ENCODE measurements around the gene DOCK4. TPM values are rescaled to one million over a fixed set of nuclear protein-coding genes. Genes with fewer than 3 reads are reported as not detected.

Gene DOCK4
- total RNA-seq, 1 experiment from 2014 or later, result 4.9 TPM

- H3T11ph ChIP-seq (ENCODE audit: low read length), result no peak overlapping the region
- H4K5ac ChIP-seq (ENCODE audit: insufficient read length, low read depth, low read length), result no peak overlapping the region
- peaks cover 0 to 7% (median 0%) of the 10 kb centered on the region in 3 experiments; a peak in 4 of 7 replicates for H3K36me3 Mint-ChIP-seq (ENCODE audit: insufficient read depth in 1 of 3, low read depth in 3 of 3)
- H3K18ac ChIP-seq (ENCODE audit: insufficient read length, low read depth, low read length), result no peak overlapping the region
- no peak overlapping the region for H3K4me3 Mint-ChIP-seq
- H3K4ac ChIP-seq (ENCODE audit: low read depth, low read length), result no peak overlapping the region
- no peak overlapping the region for H3K14ac ChIP-seq (ENCODE audit: insufficient read depth, low read length)
- H3K79me1 ChIP-seq (ENCODE audit: insufficient read depth, low read depth, low read length, poor library complexity, severe bottlenecking), result no peaks in the 10 kb centered on the region
- no peaks in the 10 kb centered on the region for H3K9me3 ChIP-seq (ENCODE audit: control insufficient read depth, low read depth, low read length)
- H3K27ac ChIP-seq (ENCODE audit: insufficient read length, low read depth, low read length), result no peak overlapping the region
- H3K4me1 ChIP-seq (ENCODE audit: insufficient read depth, low read length), result no peaks in the 10 kb centered on the region
- no peak overlapping the region for H4K8ac ChIP-seq (replicated peaks; ENCODE audit: insufficient read length, low read depth, low read length)
- H3K4me1 Mint-ChIP-seq, result peaks cover 7 to 9% of the 10 kb centered on the region in 2 experiments
- H3K23me2 ChIP-seq (ENCODE audit: insufficient read length, low read depth, low read length, poor library complexity, severe bottlenecking), result no peaks in the 10 kb centered on the region
- no peak overlapping the region for H2BK20ac ChIP-seq (ENCODE audit: low read depth, low read length, poor library complexity, severe bottlenecking)
- no peak overlapping the region for H3K23ac ChIP-seq (ENCODE audit: insufficient read length, low read depth, low read length)
- H2BK5ac ChIP-seq (ENCODE audit: insufficient read length, low read length), result no peak overlapping the region
- H2BK12ac ChIP-seq (ENCODE audit: insufficient read length, low read depth, low read length), result no peak overlapping the region
- no peaks in the 10 kb centered on the region for H4K20me1 ChIP-seq (ENCODE audit: control insufficient read depth, insufficient read depth, insufficient read length)
- no peak overlapping the region for H4K91ac ChIP-seq (ENCODE audit: insufficient read length, low read depth, low read length)
- H3K9ac ChIP-seq (ENCODE audit: extremely low read depth, insufficient read length, low read length), result no peak overlapping the region
- WGBS (ENCODE audit: extremely low coverage, insufficient read length, low lambda C conversion rate), result no CpG with 5 or more reads among the region's 4 CpGs
- DNase-seq, result no peak
- TF ChIP-seq CTCF (conservative IDR thresholded peaks at IDR 0.05), result no peak
- H3K27ac Mint-ChIP-seq, result no peak overlapping the region
- H3K27me3 ChIP-seq (ENCODE audit: insufficient read depth, low read length), result no peaks in the 10 kb centered on the region
- no peak overlapping the region for H2BK15ac ChIP-seq (ENCODE audit: low read depth, low read length)
- H3K4me2 ChIP-seq (ENCODE audit: insufficient read depth, insufficient read length, low read length), result no peak overlapping the region
- H3K9me3 Mint-ChIP-seq, result peaks cover 11 to 19% of the 10 kb centered on the region in 2 experiments; a peak in 4 of 5 replicates
- no peak overlapping the region for H2AFZ ChIP-seq (ENCODE audit: low read length)
- H3K56ac ChIP-seq (ENCODE audit: insufficient read length, low read depth, low read length), result no peak overlapping the region
- no peaks in the 10 kb centered on the region for H3K79me2 ChIP-seq (ENCODE audit: insufficient read depth, low read length)
- H2AK5ac ChIP-seq (ENCODE audit: insufficient read length, low read length), result no peak overlapping the region
- no peaks in the 10 kb centered on the region; the same call in 1 of the 2 replicates for H3K27me3 Mint-ChIP-seq (ENCODE audit: low read depth)
- H2BK120ac ChIP-seq (ENCODE audit: low read depth, low read length, poor library complexity, severe bottlenecking), result no peak overlapping the region
Measured at GRCh38 chr7:111708072-111708471, 498.1 kb downstream of the DOCK4 start.
